Measurements from ENCODE around the gene FRMD4A.

Gene FRMD4A

GRCh38 chr10:13797164-13797563, 533.6 kb downstream of the FRMD4A start:
- TF ChIP-seq, protein P1, sequence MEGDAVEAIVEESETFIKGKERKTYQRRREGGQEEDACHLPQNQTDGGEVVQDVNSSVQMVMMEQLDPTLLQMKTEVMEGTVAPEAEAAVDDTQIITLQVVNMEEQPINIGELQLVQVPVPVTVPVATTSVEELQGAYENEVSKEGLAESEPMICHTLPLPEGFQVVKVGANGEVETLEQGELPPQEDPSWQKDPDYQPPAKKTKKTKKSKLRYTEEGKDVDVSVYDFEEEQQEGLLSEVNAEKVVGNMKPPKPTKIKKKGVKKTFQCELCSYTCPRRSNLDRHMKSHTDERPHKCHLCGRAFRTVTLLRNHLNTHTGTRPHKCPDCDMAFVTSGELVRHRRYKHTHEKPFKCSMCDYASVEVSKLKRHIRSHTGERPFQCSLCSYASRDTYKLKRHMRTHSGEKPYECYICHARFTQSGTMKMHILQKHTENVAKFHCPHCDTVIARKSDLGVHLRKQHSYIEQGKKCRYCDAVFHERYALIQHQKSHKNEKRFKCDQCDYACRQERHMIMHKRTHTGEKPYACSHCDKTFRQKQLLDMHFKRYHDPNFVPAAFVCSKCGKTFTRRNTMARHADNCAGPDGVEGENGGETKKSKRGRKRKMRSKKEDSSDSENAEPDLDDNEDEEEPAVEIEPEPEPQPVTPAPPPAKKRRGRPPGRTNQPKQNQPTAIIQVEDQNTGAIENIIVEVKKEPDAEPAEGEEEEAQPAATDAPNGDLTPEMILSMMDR (IDR thresholded peaks at IDR 0.05; ENCODE audit: insufficient read depth, missing control alignments): no peak
- DNase-seq (ENCODE audit: insufficient read length, low spot score): no peak
- FAIRE-seq: no peak

DNA sequence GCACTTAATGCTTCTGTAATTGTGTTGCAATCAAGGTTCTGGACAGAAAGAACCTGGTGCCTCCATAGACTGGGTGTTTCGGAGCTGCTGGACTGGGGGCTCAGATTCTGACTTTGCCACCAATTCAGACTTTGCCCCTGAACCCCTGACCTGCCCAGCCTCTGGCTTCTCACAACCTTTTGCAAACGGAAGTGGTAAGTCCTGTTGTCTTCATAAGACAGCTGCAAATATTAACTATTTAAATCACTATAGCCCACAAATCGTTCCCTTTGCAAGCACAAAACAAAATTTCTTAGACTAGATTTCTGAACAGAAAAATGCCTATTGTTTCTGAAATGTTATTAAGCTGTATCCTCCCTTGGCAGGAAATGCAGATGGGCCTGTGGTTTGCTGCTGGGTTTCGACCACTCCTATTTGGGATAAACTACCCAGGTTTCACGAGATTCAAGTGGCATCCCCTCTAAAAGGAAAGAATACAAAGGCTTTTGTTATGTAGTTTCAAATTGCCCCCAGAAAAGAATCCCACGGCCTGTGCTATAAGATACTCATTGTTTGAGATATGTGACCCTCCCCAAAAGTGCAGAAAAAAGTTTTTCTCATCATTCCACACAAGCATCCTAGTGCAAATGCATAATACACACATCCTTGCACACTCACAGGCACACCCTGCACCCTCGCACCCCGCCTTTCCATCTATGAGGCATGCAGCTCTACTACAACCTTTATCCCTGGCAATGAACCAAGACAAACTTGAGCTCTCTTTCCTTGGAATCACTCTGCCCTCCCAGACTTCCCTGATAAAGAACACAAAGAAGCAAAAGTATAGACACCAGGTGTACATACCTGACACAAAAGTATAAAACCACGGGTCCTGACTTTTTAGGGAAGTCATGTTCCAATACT, 534.8 kb downstream of the FRMD4A start:
- TF ChIP-seq, protein P1 (IDR thresholded peaks at IDR 0.05; ENCODE audit: insufficient read depth, missing control alignments): no peak
- no peak for FAIRE-seq

DNA sequence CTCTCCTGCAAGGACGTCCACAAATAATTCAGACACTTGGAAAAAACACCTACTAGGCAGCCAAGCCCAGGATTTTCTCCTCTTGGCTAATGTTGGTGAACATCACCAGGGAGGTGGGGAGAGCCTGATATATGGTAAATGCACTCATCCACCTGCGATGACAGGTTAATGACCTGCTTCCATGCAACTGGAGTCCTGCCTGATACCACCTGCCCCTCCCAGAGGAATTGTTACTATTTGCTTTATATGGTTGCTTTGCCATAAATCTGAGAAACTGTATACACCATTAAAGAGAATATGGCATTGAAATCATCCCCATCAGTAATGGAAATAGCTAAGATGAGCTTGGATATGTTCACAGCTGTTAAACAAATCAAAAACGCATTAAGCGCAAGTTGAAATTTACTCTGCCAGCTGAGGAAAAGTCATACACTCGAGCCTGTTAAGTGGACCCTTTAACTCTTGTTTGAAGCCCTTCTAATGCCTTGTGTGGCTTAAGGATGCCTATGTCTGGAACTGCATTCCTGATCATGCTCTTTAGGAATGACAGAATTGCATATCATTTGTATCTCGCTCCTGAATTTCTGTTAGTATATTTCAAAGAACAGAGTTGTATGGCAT, 535.6 kb downstream of the FRMD4A start:
- FAIRE-seq: no peak
- TF ChIP-seq, protein P1 (IDR thresholded peaks at IDR 0.05; ENCODE audit: insufficient read depth, missing control alignments): no peak
- no peak for DNase-seq (ENCODE audit: insufficient read length, low spot score)

More for the DNA sequence above, 534.8 kb downstream of the FRMD4A start:
- DNase-seq (ENCODE audit: insufficient read length, low spot score): no peak

DNA sequence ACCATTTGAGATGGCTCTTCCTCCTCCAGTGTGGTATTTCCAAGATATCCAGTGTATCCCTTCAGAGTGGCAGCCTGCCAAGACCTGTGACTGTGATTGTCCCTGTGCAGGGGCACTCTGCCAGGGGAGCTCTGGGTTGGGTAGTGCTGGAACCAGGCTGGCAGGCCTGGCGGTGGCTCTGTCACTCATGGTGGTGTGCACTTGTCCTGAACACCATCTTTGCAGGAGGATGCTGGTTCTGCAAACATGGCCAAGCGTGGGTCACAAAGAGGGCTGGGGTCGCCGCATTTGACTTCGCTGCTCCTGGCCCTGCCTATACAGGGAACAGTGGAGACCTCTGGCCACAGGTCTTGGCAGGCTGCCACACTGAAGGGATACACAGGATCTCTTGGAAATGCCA, 538.7 kb downstream of the FRMD4A start:
- FAIRE-seq: no peak
- DNase-seq (ENCODE audit: insufficient read length, low spot score): no peak
- TF ChIP-seq, protein P1 (IDR thresholded peaks at IDR 0.05; ENCODE audit: insufficient read depth, missing control alignments): no peak

DNA sequence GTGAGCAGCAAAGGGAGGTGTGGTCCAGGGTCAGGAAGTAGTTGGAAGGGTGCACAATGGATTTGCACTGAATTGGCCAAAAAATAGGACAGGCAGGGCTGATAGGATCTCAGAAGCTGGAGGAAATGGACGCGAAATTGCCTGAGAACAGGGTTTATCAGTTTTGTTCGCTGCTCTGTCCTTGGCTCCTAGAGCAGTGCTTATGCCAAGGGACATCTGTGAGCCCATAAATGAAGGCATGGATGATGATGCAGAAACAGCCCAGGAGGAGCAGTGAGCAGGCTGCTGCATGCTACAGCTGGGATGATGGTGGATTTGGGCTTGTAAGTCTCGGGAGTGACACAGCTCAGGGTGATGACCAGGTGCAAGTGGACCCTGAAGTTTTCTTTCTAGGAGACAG, 539.2 kb downstream of the FRMD4A start:
- DNase-seq (ENCODE audit: insufficient read length, low spot score): no peak
- TF ChIP-seq, protein P1 (IDR thresholded peaks at IDR 0.05; ENCODE audit: insufficient read depth, missing control alignments): no peak
- FAIRE-seq: no peak

GRCh38 chr10:13790196-13790595, 540.5 kb downstream of the FRMD4A start:
- no peak for DNase-seq (ENCODE audit: insufficient read length, low spot score)
- no peak for FAIRE-seq
- TF ChIP-seq, protein P1 (IDR thresholded peaks at IDR 0.05; ENCODE audit: insufficient read depth, missing control alignments): no peak

DNA sequence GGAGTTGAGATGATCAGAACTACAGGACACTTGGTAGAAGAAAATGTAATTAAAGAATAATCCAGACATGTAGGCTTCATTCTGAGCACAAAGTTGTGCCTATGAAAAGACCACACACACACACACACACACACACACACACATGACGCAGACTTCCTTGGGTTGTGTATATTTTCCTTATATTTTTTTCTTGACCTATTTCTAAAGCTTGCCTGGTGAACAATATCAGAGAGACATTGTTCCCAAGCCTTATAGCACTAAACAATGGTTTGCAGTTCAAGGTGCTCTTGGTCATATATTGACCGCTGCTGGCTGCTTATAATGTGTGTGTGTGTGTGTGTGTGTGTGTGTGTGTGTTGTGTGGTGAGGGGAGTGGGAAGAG, 541.3 kb downstream of the FRMD4A start:
- DNase-seq (ENCODE audit: insufficient read length, low spot score) (no peak), FAIRE-seq (no peak)
- TF ChIP-seq, protein P1 (IDR thresholded peaks at IDR 0.05; ENCODE audit: insufficient read depth, missing control alignments): no peak

All from D721Med (cell line).